AG08395 (cell line): ENCODE results near the gene HOXA6.

ENCODE experiments used
- DNase-seq: peaks from one replicate; pipeline ENCODE4 v3.0.0; 2012; ENCODE audit warnings: mixed read lengths, low spot score

HOXA6 gene

GRCh38 chr7:27137640-27138315 lies 9.8 kb downstream of the HOXA6 start:
- DNase-seq = no peak

GRCh38 chr7:27134392-27134791 lies 13.2 kb downstream of the HOXA6 start:
- peak; percentile 91 for DNase-seq

GRCh38 chr7:27133409-27134231 lies 14.0 kb downstream of the HOXA6 start:
- DNase-seq = no peak

- no peak for DNase-seq
These were observed 14.6 kb downstream of the HOXA6 start for GRCh38 chr7:27132978-27133377.

GRCh38 chr7:27132214-27132613 lies 15.4 kb downstream of the HOXA6 start:
- DNase-seq = no peak

GRCh38 chr7:27131390-27131819 lies 16.2 kb downstream of the HOXA6 start:
- no peak for DNase-seq

GRCh38 chr7:27130540-27131389 lies 16.8 kb downstream of the HOXA6 start, which contains the start of gene HOXA4:
Gene HOXA4 (minus strand): TSS chr7:27130757. CDS start chr7:27130733, 24 bp downstream.
- DNase-seq = peak; percentile 97

GRCh38 chr7:27129729-27130539 lies 17.6 kb downstream of the HOXA6 start:
- DNase-seq = peak; percentile 59

GRCh38 chr7:27128776-27129728 lies 18.5 kb downstream of the HOXA6 start:
- DNase-seq = no peak

GRCh38 chr7:27128034-27128433 lies 19.5 kb downstream of the HOXA6 start:
- no peak for DNase-seq

GRCh38 chr7:27126596-27127327 lies 20.8 kb downstream of the HOXA6 start:
- DNase-seq = no peak

GRCh38 chr7:27125986-27126394 lies 21.6 kb downstream of the HOXA6 start:
- DNase-seq = no peak

- no peak for DNase-seq
These were observed 22.5 kb downstream of the HOXA6 start for GRCh38 chr7:27124902-27125689.

GRCh38 chr7:27124096-27124901 lies 23.3 kb downstream of the HOXA6 start:
- no peak for DNase-seq

GRCh38 chr7:27123477-27124053 lies 24.0 kb downstream of the HOXA6 start:
- DNase-seq = no peak

GRCh38 chr7:27123007-27123476 lies 24.5 kb downstream of the HOXA6 start:
- no peak for DNase-seq
